HuH-7.5 (cell line): ENCODE data around the gene PPP3CA.
"Not testable (repeated sequence)": the region's sequence is repeated elsewhere in the genome, so short reads cannot be mapped to it uniquely, and the experiment has no call there.

Source experiments
- DNase-seq: peaks from one replicate; pipeline ENCODE4 v3.0.0; 2011; ENCODE audit warnings: low spot score

The PPP3CA gene

DNA sequence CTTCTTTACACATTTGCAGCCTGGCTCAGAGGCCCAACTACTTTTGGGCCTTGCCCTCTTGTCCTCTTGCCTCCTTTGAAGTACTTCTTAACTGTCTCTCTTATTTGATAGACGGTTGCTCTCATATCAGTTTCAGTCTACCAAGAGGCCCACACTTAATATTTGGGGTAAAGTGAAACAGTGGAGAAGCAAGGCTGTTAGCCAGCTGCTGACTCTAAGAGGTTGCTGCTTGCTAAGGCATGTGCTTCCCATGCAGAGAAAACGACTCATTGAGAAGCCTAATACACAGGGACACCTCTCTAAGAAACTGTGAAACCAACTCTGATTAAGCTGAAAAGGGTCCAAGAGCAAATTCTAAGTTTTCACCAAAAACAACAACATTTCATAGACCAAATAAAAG, 94.6 kb downstream of the PPP3CA start:
- DNase-seq: no peak

DNA sequence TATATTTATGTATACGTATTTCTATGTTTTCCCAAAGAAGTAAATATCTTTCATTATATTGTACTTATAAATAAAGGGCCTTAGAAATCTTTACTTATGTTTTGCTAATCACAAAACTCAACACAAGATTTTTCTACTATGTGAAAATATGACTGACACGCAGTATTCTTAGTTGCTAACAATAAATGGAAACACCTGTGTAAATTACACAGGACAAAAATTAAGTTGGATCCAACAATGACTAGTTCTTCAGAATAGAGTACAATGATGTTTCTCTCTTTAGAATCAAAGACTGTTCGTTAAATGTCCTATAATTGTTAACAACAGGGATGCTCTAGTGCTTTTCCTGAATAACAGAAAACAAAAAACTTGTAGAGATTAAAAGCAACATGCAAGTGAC, 96.1 kb downstream of the PPP3CA start:
- DNase-seq: no peak

DNA sequence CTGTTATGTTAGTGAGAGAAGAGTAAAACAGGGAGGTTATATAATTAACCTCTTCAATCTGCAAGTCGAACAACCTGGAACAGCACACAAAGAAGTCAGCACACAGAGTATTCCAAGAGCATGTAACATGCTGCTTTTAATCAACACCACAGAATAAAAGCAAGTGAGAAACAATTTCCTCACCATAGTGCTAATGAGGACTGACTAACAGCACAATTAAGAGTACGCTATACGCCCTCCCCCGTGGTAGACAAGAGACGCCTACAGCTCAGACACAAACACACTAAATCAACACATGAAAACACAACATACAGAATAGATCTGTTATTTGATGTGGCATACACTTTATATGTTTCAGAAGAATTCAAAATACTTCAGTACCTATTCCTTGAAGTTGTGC, 103.0 kb downstream of the PPP3CA start:
- no peak for DNase-seq

DNA sequence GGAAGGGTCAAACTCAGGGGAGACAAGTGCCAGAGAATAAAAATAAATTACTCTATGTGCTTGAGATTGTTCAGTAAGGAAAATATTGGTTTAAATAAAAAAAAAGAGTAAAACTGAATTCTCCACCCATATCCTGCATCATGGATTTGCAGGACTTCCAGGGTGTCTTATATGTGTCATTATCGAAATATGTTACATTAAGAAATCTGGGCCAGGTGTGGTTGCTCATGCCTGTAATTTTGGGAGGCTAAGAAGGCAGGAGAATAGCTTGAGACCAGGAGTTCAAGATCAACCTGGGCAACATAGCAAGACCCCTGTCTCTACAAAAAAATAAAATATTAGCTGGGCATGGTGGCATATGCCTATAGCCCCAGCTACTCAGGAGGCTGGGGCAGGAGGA, 104.9 kb downstream of the PPP3CA start:
- DNase-seq: no peak

DNA sequence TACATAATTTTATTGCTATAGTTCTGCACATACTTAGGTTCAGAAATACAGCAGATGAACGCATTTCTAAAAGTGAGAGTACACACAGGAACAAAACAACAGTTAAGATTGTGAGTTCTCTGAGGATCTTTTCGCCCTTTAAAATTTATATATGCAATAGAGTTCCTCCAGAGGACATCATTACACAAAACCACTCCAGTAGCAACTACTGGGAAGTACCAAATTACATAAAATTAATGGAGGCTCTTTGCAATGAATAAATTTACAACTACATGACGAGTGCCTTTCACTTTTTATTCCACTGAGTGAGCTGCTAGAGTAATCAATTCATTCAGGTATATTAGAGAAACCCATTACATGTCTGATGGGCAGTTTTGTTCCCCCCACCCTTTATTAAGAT, 107.2 kb downstream of the PPP3CA start:
- DNase-seq: no peak

DNA sequence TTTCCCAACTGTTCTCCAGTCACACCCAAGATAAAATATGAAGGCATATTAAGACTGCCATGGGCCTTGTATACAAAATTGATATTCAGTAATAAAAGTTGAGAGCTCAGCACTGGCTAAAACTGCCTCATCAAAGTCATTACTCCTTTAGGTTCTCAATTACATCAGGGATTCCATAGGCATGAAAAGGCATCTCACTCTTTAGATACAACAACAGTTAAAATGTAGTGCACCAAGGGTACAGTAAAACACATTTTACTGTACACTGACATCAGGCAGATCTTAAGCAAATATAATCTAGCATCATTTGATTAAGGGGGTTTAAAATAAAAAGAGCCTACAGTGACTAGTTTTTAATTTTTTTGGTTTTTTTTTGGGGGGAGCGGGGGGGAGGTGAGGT, 107.7 kb downstream of the PPP3CA start:
- DNase-seq: no peak

DNA sequence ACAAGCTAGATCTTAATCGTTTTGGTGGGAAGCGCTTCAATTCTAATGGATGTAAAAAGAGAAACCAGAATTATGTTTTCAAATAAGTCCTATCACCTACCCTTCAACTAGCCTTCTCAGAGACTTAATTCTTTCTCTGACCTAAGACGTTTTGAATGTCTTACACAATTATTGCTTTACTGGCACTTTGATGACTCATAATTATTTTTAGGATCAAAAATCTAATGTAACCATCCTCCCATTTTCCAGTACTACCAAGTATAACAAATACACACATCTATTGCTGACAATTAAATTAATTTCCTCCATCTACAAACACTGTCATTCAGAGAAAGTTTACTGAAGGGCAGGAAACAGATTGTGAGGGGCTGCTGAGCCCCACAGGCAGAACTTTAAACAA, 108.6 kb downstream of the PPP3CA start:
- no peak for DNase-seq

GRCh38 chr4:101237773-101238172, 109.6 kb downstream of the PPP3CA start:
- no peak for DNase-seq

DNA sequence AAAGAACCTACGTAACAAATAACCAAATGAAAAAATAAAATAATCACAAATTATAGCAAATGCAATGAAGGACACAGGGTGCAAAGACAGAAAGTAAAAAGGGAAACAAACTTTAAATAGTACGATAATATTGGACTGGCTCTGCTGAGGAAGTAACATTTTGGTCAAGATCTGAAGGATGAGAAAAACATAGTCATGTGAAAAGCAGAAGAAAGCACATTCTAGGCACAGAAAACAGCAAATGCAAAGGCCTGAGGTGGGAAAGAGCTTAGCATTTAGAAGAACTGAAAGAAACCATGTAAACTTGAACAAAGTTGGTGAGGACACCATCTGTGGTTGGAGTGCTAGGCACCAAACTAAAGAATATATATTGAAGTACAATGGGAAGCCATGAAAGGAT, 111.2 kb downstream of the PPP3CA start:
- no peak for DNase-seq

GRCh38 chr4:101234141-101234540, 113.2 kb downstream of the PPP3CA start:
- DNase-seq: not testable (repeated sequence)

DNA sequence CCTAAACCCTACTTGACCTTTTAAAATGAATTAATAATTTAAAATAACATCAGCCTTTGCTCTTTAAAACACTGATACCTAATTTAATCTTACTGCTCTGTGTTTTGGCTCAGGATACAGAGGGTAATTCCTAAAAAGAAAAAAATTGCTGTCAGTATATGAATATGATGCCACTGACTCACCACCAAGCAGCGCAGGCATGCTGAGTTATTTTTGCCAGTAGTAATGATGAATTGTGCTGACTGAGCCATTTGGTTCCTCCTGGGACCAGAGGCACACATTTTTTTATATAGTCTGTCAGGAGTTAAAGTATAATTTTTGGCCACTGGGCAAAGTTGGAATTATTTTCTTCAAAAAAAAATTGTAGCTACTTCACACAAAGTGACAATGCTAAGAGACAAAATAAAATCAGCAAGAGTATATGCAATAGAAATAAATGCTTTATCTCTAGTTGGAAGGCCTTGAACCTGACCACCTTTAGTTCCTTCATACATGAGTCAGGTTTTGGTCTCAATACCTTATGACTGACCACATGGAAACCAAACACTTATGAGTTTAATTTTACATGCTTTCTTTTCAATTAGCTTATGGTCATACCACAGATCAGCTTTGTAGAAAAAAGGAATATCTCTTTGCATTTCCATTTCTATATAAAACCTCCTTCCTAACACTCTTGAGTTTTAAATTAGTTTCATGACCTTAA, 115.1 kb downstream of the PPP3CA start:
- DNase-seq: no peak

DNA sequence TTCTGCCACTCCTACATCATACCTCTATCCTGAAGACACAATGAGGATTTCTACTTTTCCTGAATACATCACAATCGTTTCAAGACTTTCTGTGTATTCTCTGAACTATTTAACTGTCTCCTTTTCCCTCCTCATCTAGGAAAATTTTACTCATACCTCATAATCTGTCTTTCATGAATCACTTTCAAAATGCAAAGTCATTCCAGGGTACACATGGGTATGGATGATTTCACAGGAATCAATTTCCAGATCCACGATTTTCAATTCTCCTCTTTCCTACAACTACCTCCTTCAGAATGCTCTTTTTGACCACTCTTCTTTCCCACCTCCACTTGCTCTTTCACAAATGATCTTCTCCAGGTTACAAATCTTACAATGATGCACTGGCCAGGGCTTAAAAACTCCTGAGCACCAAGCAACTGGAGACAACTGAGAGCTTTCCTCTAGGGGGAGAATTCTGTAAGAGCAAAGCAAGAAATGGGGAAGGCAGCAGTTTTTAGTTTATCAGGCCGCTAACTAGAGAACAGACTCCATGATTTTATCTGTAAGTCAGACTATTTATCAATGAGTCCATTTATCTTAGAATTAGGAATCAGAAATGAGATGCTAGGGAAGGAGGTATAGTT, 116.4 kb downstream of the PPP3CA start:
- DNase-seq: no peak

DNA sequence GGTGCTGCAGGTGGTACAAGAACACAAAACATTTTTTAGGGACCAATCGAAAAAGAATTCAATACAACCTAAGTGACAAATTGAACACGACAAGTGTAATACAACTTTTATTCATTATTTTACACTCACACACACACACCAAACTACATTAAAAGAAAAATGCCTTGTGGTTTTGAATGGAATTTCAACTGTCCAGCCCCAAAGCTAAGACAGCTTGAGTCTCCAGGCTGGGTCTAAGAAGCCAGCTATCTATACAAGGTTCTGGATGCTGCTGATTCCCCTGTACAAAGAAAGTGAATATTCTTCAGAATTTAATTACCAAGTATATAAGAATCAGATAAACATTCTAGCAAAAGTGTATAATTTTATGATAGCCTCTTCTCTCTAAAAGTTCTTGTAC, 118.2 kb downstream of the PPP3CA start:
- DNase-seq: no peak

DNA sequence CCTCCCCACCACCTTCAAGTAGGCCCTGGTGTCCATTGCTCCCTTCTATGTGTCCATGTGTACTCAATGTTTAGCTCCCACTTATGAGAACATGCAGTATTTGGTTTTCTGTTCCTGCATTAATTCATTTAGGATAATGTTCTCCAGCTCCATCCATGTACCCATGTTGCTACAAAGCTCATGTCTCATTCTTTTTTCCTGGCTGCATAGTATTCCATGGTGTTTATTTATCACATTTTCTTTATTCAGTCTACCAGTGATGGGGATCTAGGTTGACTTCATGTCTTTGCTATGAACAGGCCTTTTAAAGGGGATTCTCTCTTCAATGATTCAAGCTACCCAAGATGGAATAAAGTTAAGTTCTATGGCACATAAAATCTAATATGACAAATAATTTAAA, 119.6 kb downstream of the PPP3CA start:
- no peak for DNase-seq

- no peak for DNase-seq
Measured at GRCh38 chr4:101224358-101225218, 122.7 kb downstream of the PPP3CA start.

DNA sequence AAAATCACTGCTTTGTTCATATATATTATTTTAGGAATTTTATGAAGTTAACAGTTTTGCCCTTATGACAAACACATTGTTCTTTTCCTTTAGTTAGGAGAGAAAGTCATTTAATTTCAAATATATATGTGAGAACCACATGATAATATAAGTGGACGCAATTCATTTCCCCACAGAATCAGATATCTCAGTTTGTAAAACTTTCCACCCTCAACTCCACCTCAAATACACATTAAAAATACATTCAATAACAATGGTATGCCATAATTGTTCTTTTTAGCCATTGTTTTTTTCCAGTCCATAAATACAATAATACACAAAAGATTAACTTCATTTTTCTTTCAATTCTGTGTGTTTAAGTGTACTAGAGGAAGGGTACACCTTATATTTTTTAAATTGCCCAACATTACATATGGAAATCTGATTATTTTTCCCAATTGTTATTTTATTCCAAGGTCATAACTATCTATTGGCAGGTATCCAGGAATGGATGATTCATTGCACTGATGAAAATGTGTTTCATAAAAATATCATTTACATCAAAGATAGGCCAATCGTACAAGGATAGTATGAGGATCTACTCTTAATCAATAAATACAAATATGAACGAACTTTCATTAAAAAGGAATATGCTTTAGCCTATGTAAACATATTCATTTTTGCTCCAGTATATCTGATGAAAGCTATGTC, 125.0 kb downstream of the PPP3CA start:
- no peak for DNase-seq

GRCh38 chr4:101221294-101221693, 126.0 kb downstream of the PPP3CA start:
- no peak for DNase-seq

DNA sequence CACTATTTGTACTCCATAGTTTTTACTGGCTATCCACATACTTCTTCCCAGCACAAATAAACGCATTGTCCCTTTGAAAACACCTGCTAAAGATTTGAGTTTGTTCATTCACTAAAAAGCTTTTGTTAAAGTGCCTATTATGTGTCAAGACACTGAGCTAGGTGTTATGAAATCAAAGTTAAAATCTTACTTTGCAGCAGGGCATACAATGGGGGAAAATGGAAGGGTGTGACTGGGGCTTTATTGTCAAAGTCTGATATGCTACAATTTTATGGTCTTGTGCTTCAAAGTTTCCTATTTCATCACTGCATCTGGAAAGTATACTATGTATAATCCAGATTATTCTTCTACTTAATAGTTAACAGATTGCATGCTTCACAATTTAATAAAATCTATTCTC, 128.4 kb downstream of the PPP3CA start:
- no peak for DNase-seq

- no peak for DNase-seq
Measured at GRCh38 chr4:101218346-101218745, 129.0 kb downstream of the PPP3CA start.

DNA sequence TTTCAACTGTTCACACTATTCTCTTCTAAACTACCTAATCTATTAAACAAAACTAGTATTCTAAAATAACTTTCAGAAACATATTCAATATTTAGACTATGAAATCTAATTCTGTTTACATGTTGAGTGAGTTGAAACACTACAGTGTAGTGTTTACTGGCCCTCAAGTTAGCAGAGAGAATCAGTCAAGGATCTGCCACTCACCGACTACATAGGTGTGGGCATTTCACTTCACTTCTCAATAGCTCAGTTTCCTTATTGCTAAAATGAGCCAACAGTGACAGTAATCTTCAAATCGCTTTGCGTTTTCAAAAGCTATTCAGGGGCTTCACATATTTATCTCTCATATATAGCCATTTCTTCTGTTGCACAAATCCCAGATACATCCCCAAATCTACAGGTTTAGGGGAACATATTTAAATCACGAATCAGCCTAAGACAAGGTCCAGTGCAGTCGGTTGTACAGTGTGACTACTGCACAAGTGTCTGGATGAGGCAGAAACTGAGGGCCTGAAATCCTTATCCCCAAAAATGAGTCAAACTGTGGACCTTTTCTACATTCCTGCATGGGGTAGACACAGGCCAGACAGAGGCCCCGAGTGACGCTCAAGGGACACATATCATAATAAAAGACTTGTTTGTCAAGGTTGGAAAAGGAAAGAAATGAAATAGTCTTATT, 129.8 kb downstream of the PPP3CA start:
- no peak for DNase-seq

GRCh38 chr4:101211146-101211553, 136.2 kb downstream of the PPP3CA start:
- no peak for DNase-seq

DNA sequence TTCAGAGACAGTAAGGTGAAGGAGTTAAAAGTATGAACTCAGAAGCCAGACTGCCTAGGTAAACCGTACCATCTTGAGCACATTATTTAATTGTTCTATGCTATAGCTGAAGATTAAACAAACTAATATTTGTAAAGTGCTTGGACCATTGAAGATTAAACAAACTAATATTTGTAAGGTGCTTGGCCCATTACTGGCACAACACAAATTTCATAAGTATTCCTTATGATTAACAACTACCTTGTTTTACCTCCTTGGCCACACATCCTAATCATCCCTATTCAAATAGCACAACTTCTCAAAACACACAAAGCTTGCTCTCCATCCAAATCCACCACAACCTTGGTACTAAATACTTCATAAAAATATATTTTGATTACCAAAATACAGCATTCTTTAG, 137.0 kb downstream of the PPP3CA start:
- no peak for DNase-seq
